Activated gamma-delta T cell treated with anti-CD3 and anti-CD28 coated beads, Interleukin-2, amount 50 U/mL, for 16 hours (primary cell): ENCODE data around the gene RFFL.
"Not testable (repeated sequence)": the region's sequence is repeated elsewhere in the genome, so short reads cannot be mapped to it uniquely, and the experiment has no call there.

Experiments used
- DNase-seq: peaks from one replicate; pipeline ENCODE4 v3.0.0-alpha.2; 2020; ENCODE audit warnings: low read depth

Gene RFFL

GRCh38 chr17:35063514-35064223 lies at the start of gene RFFL:
RFFL (minus strand) TSS chr17:35063707; CDS start chr17:35026553, 37,154 bp downstream.
- DNase-seq: peak; percentile 75

DNA sequence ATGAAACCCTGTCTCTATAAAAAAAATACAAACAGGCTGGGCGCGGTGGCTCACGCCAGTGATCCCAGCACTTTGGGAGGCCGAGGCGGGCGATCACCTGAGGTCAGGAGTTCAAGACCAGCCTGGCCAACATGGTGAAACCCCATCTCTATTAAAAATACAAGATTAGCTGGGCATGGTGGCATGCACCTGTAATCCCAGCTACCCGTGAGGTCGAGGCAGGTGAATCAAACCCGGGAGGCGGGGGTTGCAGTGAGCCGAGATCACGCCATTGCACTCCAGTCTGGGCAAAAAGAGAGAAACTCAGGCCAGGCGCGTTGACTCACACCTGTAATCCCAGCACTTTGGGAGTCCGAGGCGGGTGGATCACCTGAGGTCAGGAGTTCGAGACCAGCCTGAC lies 47.3 kb upstream of the RFFL start:
- not testable (repeated sequence) for DNase-seq

DNA sequence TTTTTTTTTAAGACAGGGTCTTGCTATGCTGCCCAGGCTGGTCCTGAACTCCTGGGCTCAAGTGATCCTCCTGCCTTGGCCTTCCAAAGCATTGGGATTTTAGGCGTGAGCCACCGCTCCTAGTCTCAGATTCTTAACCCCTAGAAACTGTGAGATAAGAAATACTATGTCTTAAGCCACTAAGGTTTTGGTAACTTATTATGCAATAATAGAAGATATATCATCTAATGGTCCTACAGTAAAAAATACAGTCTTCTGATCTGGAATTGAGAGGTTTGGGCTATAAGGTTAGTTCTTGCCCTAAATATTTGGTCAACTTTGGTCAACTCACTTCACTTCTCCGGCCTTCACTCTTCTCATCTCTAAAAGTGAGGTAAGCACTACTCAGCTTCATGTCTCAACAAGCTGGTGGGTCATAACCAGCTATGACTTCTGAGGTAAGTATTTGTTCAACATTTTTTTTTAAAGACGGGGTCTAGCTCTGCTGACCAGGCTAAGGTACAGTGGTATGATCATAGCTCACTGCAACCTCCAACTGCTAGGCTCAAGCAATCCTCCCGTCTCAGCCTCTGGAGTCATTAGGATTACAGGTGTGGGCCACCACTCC lies 41.4 kb upstream of the RFFL start:
- DNase-seq: no peak

DNA sequence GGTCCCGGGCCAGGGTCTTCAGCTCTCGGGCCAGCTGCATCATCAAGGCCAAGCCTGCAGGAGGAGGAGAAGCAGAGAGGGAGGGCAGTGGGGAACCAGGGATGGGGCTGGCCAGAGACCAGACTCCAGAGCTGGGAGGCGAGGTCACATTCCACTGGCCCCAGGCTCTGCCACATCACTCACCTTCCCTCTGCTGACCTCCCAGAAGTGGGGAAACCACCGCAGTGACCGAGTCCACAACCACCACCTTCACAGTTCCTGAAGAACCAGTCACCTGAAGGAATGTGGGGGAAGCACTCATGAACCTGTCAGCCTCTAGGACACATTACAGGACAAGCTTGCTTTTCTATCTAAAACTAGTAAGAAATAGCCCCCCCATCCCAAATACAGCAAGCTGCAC lies 39.8 kb upstream of the RFFL start:
- DNase-seq: no peak

DNA sequence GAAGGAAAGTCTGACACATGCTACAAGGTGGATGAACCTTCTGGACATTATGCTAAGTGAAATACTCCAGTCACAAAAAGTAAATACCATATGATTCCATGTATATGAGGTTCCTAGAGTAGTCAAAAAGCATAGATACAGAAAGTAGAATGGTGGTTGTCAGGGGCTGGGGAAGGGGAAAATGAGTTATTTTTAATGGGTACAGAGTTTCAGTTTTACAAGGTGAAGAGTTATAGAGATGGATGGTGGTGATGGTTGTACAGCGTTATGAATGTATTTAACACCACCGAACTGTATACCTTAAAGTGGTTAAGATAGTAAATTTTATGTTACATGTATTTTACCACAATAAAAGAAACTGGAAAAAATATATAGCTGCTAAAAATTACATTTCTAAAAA lies 38.2 kb upstream of the RFFL start:
- DNase-seq: no peak

GRCh38 chr17:35101036-35101435 lies 37.5 kb upstream of the RFFL start:
- no peak for DNase-seq

- no peak for DNase-seq
These were observed 36.4 kb upstream of the RFFL start for GRCh38 chr17:35099908-35100307.

GRCh38 chr17:35097776-35098175 lies 34.3 kb upstream of the RFFL start:
- DNase-seq: no peak

- DNase-seq: no peak
These were observed 32.2 kb upstream of the RFFL start for GRCh38 chr17:35095741-35096140.

DNA sequence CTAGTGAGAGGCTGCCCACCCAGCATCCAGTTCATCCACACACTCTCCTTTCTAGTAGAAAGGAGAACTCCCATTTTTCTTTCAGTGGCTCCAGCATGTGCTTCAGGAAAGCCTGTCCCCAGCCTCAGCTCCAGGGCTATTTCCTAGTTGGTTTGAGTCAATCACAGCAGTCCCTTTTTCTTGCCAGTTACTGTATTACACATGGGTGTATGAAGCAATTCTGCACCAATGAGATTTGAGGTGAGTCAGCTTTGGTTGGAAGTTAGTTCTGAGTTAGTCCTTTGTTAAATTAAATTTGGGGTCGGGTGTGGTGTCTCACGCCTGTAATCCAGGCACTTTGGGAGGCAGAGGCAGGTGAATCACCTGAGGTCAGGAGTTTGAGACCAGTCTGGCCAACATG lies 31.4 kb upstream of the RFFL start:
- DNase-seq: no peak

GRCh38 chr17:35090707-35091106 lies 27.2 kb upstream of the RFFL start:
- DNase-seq: not testable (repeated sequence)

GRCh38 chr17:35089586-35090296 lies 26.2 kb upstream of the RFFL start:
- no peak for DNase-seq

- peak; percentile 86 for DNase-seq
These were observed 25.5 kb upstream of the RFFL start for GRCh38 chr17:35088881-35089585.

GRCh38 chr17:35088356-35088880 lies 24.9 kb upstream of the RFFL start:
- DNase-seq: no peak

GRCh38 chr17:35087731-35088355 lies 24.3 kb upstream of the RFFL start:
- no peak for DNase-seq

- DNase-seq: no peak
These were observed 23.5 kb upstream of the RFFL start for GRCh38 chr17:35086931-35087573.

GRCh38 chr17:35086164-35086563 lies 22.7 kb upstream of the RFFL start:
- no peak for DNase-seq

GRCh38 chr17:35084987-35085386 lies 21.5 kb upstream of the RFFL start:
- DNase-seq: no peak

DNA sequence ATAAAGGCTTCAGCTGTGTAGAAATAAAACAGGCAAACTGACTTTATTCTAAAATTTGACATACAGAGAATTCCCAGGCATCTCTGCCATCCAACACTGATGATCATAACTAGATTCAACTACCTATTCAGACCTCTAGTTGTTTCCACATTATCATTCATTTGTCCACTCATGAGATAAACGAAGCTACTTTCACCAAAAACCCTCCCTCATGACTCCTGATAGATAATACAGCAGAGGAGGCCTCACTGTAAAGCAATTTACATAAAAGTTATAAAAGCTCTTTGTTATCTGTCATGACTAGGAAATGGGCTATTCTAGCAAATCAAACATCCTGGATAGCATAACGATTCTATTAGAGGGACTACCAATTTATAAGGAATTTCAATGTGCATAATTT lies 19.6 kb upstream of the RFFL start:
- DNase-seq: no peak

- no peak for DNase-seq
These were observed 18.7 kb upstream of the RFFL start for GRCh38 chr17:35082073-35082657.

GRCh38 chr17:35081638-35082037 lies 18.1 kb upstream of the RFFL start:
- no peak for DNase-seq
